K562 (cell line): ENCODE results near the gene OPA3. TPM values are rescaled to one million over a fixed set of nuclear protein-coding genes. Genes with fewer than 3 reads are reported as not detected.
"Not testable (repeated sequence)": the region's sequence is repeated elsewhere in the genome, so short reads cannot be mapped to it uniquely, and the experiment has no call there.

Experiments used
- ATAC-seq: fragments of 200-7000 bp; cut with Tn5 transposase; 3 replicates; pipeline ENCODE4 v1.9.1; 2020; ENCODE audit warnings: moderate library complexity
- BruUV-seq: library from RNA; stranded (reverse); fragments of 400-500 nt; replicated peaks from 2 replicates; lab custom pipeline; 2021; lab: Mats Ljungman, UMichigan
- CTCF ChIA-PET: fragments of 300-600 bp; formaldehyde crosslinking; extraction: SDS; loops from one replicate; lab custom pipeline; 2021; ENCODE audit warnings: low intra/inter-chr PET ratio; lab: Yijun Ruan, JAX
- POLR2A ChIA-PET: fragments of 300-600, 350-650 bp; sonication (Branson Sonifier 250); formaldehyde crosslinking; extraction: SDS; loops from one replicate; lab custom pipeline; 2021; ENCODE audit warnings: antibody characterized with exemption, inconsistent platforms; lab: Yijun Ruan, JAX
- DNase-seq, 4 experiments: peaks; one replicate each; pipeline versions ENCODE4 v3.0.0 to v3.0.0-alpha.2; 2011 to 2018; ENCODE audit warnings: low spot score in 3 of 4, mixed read lengths in 3 of 4; ENCODE audit errors: extremely low read depth in 1 of 4
- FAIRE-seq: peaks from 2 replicates; lab custom pipeline; 2011; peaks lifted over from hg19 to GRCh38; lab: Jason Lieb, UNC
- H2AFZ ChIP-seq: 2 replicates; pipeline ENCODE4 v1.6.0; 2011; ENCODE audit warnings: low read depth, low read length, control low read depth, inconsistent platforms
- H3K27ac ChIP-seq: fragments of 200-600 bp; 3 replicates; pipeline ENCODE4 v1.8.0; 2011; ENCODE audit warnings: low read depth, mild to moderate bottlenecking, control low read depth, inconsistent platforms, low read length, moderate library complexity, mixed read lengths; ENCODE audit errors: extremely low read depth
- H3K27me3 ChIP-seq, 2 experiments: fragments of 300-600 bp in 1 of 2; 2 replicates in 1 of 2; 3 replicates in 1 of 2; pipeline versions ENCODE4 v1.6.0 to v1.8.0; 2011; ENCODE audit warnings: inconsistent platforms in 2 of 2, low read length in 2 of 2, mild to moderate bottlenecking in 1 of 2, mixed read lengths in 1 of 2, moderate library complexity in 1 of 2; ENCODE audit not compliant: control insufficient read depth in 2 of 2, insufficient read depth in 2 of 2
- H3K36me3 ChIP-seq: fragments of 300-600 bp; 3 replicates; pipeline ENCODE4 v1.8.0; 2011; ENCODE audit warnings: mild to moderate bottlenecking, low read length, inconsistent platforms; ENCODE audit not compliant: control insufficient read depth, insufficient read depth
- H3K4me1 ChIP-seq, 2 experiments: fragments of 200-600 bp in 1 of 2; replicated peaks in 1 of 2; 2 replicates in 1 of 2; 3 replicates in 1 of 2; pipeline versions ENCODE4 v1.5.1 to v1.8.0; 2011; ENCODE audit warnings: inconsistent platforms in 2 of 2, low read length in 2 of 2, mild to moderate bottlenecking in 1 of 2, mixed read lengths in 1 of 2, moderate library complexity in 1 of 2; ENCODE audit not compliant: control insufficient read depth in 2 of 2, insufficient read depth in 2 of 2
- H3K4me2 ChIP-seq: 2 replicates; pipeline ENCODE4 v1.6.1; 2011; ENCODE audit warnings: low read length, control low read depth, inconsistent platforms, mixed read lengths; ENCODE audit not compliant: insufficient read depth
- H3K4me3 ChIP-seq: fragments of 200-600 bp; sonication (generic), shearing (Covaris generic); 2 replicates; pipeline ENCODE4 v1.5.1; 2016; ENCODE audit warnings: control low read depth, inconsistent platforms
- H3K79me2 ChIP-seq: fragments of 200-600 bp; 3 replicates; pipeline ENCODE4 v1.8.0; 2011; ENCODE audit warnings: low read length, inconsistent platforms; ENCODE audit not compliant: control insufficient read depth, insufficient read depth
- H3K9ac ChIP-seq, 2 experiments: 2 replicates each; pipeline versions ENCODE4 v1.6.0 to v1.6.1; 2011; ENCODE audit warnings: low read depth in 2 of 2, low read length in 2 of 2, control low read depth in 1 of 2, inconsistent platforms in 1 of 2, mild to moderate bottlenecking in 1 of 2, mixed read lengths in 1 of 2; ENCODE audit not compliant: insufficient read depth in 1 of 2
- H3K9me1 ChIP-seq: one replicate; pipeline ENCODE4 v1.6.0; 2011; ENCODE audit warnings: inconsistent platforms, mild to moderate bottlenecking, low read length, moderate library complexity; ENCODE audit not compliant: control insufficient read depth, insufficient read depth
- H3K9me3 ChIP-seq: replicated peaks from 2 replicates; pipeline ENCODE4 v1.5.1; 2011; ENCODE audit warnings: low read depth, low read length, inconsistent platforms; ENCODE audit not compliant: control insufficient read depth, insufficient read depth
- H4K20me1 ChIP-seq: replicated peaks from 2 replicates; pipeline ENCODE4 v1.6.1; 2011; ENCODE audit warnings: low read length, inconsistent platforms, mixed read lengths; ENCODE audit not compliant: control insufficient read depth, insufficient read depth
- BCOR ChIP-seq: fragments of 450-650 bp; IDR thresholded peaks from 2 replicates; pipeline ENCODE4 v1.6.1; 2016
- CBX5 ChIP-seq: IDR thresholded peaks from 2 replicates; pipeline ENCODE4 v1.6.1; 2014; ENCODE audit warnings: low read depth, borderline replicate concordance
- GATAD2B ChIP-seq: fragments of 450-650 bp; IDR thresholded peaks from 2 replicates; pipeline ENCODE4 v1.6.1; 2017; ENCODE audit warnings: mild to moderate bottlenecking, borderline replicate concordance
- HDAC8 ChIP-seq: fragments of 450-650 bp; IDR thresholded peaks from 2 replicates; pipeline ENCODE4 v1.6.1; 2016; ENCODE audit warnings: mild to moderate bottlenecking, missing genetic modification characterization, moderate library complexity, missing compliant biosample characterization
- RBM25 ChIP-seq: fragments of 200-400 bp; formaldehyde crosslinking; IDR thresholded peaks from 2 replicates; pipeline ENCODE4 v1.6.1; 2018; ENCODE audit warnings: low read length, low read depth, moderate library complexity; ENCODE audit not compliant: severe bottlenecking
- SMARCA5 ChIP-seq: fragments of 450-650 bp; IDR thresholded peaks from 2 replicates; pipeline ENCODE4 v1.6.1; 2016
- ZFP36 ChIP-seq: fragments of 150-350 bp; IDR thresholded peaks from 2 replicates; pipeline ENCODE4 v1.6.1; 2018; ENCODE audit warnings: low read length, low read depth; ENCODE audit not compliant: partially characterized antibody
- WGBS: fragments of 100-300 bp; shearing (Covaris generic); methylation state at CpG from one replicate; pipeline ENCODE4 v1.1.6; 2016; ENCODE audit warnings: low coverage, mixed read lengths; ENCODE audit not compliant: insufficient coverage; ENCODE audit errors: missing lambda C conversion rate; 5-methylcytosine and 5-hydroxymethylcytosine counted together
- in situ Hi-C: fragments of 300-500 bp; cut with MboI; formaldehyde crosslinking; loops from 4 replicates; pipeline ENCODE4 v1.15.0; 2018; ENCODE audit warnings: inconsistent platforms, mixed read lengths
- intact Hi-C: fragments of 100-400 bp; cut with micrococcal nuclease; formaldehyde crosslinking; loops from 2 replicates; pipeline ENCODE4 v1.14.2; 2022
- polyA plus RNA-seq, 8 experiments: library from polyadenylated mRNA; depleted of rRNA in 4 of 8; stranded (reverse) in 5 of 8; unstranded in 3 of 8; fragments of >200 nt; fragmentation: Nextera tagmentation in 2 of 8; fragmentation: Illumina TruSeq in 1 of 8; extraction: Ambion mirVana in 2 of 8; extraction: Trizol in 1 of 8; gene quantifications; 2 replicates each; pipeline versions ENCODE4 v1.2.1 to v1.2.3, GENCODE V29; 2011 to 2014; ENCODE audit warnings: inconsistent platforms in 1 of 8, missing spikeins in 1 of 8
- total RNA-seq, 7 experiments: library from RNA; depleted of rRNA in 6 of 7; stranded (reverse); fragments of >200 nt in 6 of 7; fragmentation: Illumina TruSeq in 2 of 7; extraction: Trizol in 2 of 7; gene quantifications; 2 replicates each; pipeline versions ENCODE4 v1.2.1 to v1.2.3, GENCODE V29; 2011 to 2021; ENCODE audit warnings: low replicate concordance in 1 of 7

Gene OPA3
- total and polyA plus RNA-seq, 9 of the 15 experiments (the other 6 are each of a cell fraction or from before 2014, with no cell fraction given): 1.4 to 18.8 (median 9.0) TPM

DNA sequence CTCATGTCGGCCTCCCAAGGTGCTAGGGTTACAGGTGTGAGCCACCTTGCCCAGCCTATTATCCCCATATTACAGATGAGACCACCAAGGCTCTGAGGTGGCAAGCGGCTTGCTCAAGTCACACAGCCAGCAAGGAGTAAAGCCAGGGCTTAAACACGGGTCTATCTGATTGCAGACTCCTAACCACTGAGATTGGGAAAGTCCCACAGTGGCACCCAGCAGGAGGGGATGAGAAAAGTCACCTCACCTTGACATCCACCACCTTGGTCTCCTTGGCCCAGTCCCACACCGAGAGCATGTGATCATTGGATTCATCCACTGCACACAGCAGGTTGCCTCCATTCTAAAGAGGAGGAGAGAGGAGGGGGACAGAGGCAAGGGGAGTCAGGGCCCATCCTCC, 45.1 kb upstream of the OPA3 start:
- Histone ChIP-seq H3K4me1 (peaks cover 7 to 18% of the 10 kb centered on the region in 2 experiments), H3K36me3 (peaks cover 45% of the 10 kb centered on the region; the same call in 2 of the 3 replicates), H3K9me1 (no peaks in the 10 kb centered on the region)
- no peak for DNase-seq
- no TSS peak for BruUV-seq
- TF ChIP-seq CBX5: no peak
- no peak for TF ChIP-seq GATAD2B
- TF ChIP-seq HDAC8 (tag): no peak
- TF ChIP-seq, all 486 proteins: peak for 0
- H3K4me2 ChIP-seq: no peak overlapping the region
- H3K4me3 ChIP-seq: no peak overlapping the region
- ChIA-PET CTCF (no interaction called here), POLR2A (interaction anchor here (0.8 kb wide), 1 partner anchor 9 kb away, joined by 4 read pairs; no protein-coding TSS in a partner anchor)
- H4K20me1 ChIP-seq: no peaks in the 10 kb centered on the region; the same call in 1 of the 2 replicates
- in situ Hi-C loops (no loop called here), intact Hi-C loops (no loop called here)
- no peak for ATAC-seq
- H3K27ac ChIP-seq: no peak overlapping the region
- no peak for FAIRE-seq
- no peaks in the 10 kb centered on the region for H3K79me2 ChIP-seq
- H2AFZ ChIP-seq: no peak overlapping the region
- no peaks in the 10 kb centered on the region for H3K9me3 ChIP-seq
- no peak overlapping the region; a peak in 1 of 4 replicates for H3K9ac ChIP-seq
- WGBS: 76% methylated on average over 4 of the region's 4 CpGs
- H3K27me3 ChIP-seq: no peaks in the 10 kb centered on the region; a peak in 1 of 5 replicates

DNA sequence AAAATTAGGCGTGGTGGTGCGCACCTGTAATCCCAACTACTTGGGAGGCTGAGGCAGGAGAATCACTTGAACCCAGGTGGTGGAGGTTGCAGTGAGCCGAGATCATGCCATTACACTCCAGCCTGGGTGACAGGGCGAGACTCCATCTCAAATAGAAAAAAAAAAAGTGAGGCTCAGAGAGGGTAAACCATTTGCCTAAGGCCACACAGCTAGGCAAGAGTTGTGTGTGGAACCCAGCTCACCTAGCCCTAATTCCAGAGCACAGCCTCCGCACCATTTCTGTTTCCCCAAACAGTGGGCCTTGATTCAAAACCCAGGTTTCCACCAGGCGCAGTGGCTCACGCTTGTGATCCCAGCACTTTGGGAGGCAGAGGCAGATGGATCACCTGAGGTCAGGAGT, 43.6 kb upstream of the OPA3 start:
- BruUV-seq, H3K9me1 ChIP-seq, H2AFZ ChIP-seq, FAIRE-seq, H3K79me2 ChIP-seq, H3K4me2 ChIP-seq, H4K20me1 ChIP-seq, DNase-seq, H3K27me3 ChIP-seq, H3K9me3 ChIP-seq, intact Hi-C loops, ATAC-seq, H3K4me3 ChIP-seq, CTCF ChIA-PET, in situ Hi-C loops, H3K9ac ChIP-seq, H3K27ac ChIP-seq: not testable (repeated sequence)
- POLR2A ChIA-PET: interaction anchor here (0.5 to 1.3 kb wide), 2 partner anchors 9 to 12 kb away, joined by 3 to 8 read pairs; no protein-coding TSS in a partner anchor
- Histone ChIP-seq H3K4me1 (peaks cover 7 to 16% of the 10 kb centered on the region in 2 experiments), H3K36me3 (peaks cover 54% of the 10 kb centered on the region; the same call in 2 of the 3 replicates)
- TF ChIP-seq ZFP36 (peak; percentile 48), SMARCA5 (peak; percentile 48; the same call in 1 of the 2 replicates), BCOR (peak; percentile 83), RBM25 (peak; percentile 46)
- 97% methylated on average over 7 of the region's 7 CpGs for WGBS
